Activated CD8-positive, alpha-beta memory T cell treated with anti-CD3 and anti-CD28 coated beads for 4 hours (primary cell): ENCODE results near the gene IFNL4.
"Not testable (repeated sequence)": the region's sequence is repeated elsewhere in the genome, so short reads cannot be mapped to it uniquely, and the experiment has no call there.

Source experiments
- DNase-seq, 2 donors: peaks; one replicate each; pipeline ENCODE4 v3.0.0-alpha.2; 2020; ENCODE audit warnings: low read depth in 2 of 2

Gene IFNL4

GRCh38 chr19:39257227-39257626, 8.6 kb upstream of the IFNL4 start:
- no peak for DNase-seq

- DNase-seq: no peak
These were observed 6.1 kb upstream of the IFNL4 start for GRCh38 chr19:39254531-39255345.

GRCh38 chr19:39253374-39254149, 4.9 kb upstream of the IFNL4 start:
- no peak for DNase-seq

DNA sequence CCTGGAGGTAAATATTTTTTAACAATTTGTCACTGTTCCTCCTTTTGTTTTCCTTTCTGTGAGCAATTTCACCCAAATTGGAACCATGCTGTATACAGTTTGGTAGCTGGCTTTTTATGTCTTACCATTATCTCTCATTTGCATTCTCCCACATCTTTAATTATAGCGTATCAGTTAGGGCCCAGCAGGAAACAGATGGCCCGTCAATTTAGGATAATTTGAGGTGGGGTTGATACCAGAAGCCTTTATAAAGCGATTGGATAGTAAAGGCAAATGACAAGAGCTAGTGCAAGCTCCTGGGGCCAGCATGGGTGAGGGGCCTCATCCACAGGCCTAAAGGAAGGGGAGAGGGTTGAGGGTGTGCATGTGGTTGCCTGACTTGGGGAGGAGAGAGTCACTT, 3.8 kb upstream of the IFNL4 start:
- no peak for DNase-seq

- DNase-seq: no peak
These were observed 3.2 kb upstream of the IFNL4 start for GRCh38 chr19:39251846-39252245.

DNA sequence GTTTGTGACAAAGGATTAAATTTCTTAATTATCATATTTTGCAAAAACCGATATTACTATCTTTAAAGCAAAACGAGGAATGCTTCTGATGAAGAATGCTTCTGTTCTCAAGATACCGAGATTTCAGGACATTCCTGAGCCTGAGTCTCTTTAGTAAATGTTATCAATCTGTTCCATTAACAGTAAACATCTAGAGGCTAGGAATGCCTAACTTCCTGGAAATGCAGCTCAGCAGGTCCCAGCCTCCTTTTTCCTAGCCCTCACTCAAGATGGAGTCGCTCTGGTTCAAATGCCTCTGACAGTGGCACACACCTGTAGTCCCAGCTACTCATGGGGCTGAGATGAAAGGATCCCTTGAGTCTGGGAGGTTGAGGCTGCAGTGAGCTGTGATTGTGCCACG, 2.4 kb upstream of the IFNL4 start:
- DNase-seq: no peak

- DNase-seq: no peak
These were observed 673 bp downstream of the IFNL4 start for GRCh38 chr19:39247701-39248664.

- DNase-seq: no peak
These were observed 1.5 kb downstream of the IFNL4 start for GRCh38 chr19:39246951-39247669.

GRCh38 chr19:39245166-39245565, 3.5 kb downstream of the IFNL4 start:
- DNase-seq: not testable (repeated sequence)

DNA sequence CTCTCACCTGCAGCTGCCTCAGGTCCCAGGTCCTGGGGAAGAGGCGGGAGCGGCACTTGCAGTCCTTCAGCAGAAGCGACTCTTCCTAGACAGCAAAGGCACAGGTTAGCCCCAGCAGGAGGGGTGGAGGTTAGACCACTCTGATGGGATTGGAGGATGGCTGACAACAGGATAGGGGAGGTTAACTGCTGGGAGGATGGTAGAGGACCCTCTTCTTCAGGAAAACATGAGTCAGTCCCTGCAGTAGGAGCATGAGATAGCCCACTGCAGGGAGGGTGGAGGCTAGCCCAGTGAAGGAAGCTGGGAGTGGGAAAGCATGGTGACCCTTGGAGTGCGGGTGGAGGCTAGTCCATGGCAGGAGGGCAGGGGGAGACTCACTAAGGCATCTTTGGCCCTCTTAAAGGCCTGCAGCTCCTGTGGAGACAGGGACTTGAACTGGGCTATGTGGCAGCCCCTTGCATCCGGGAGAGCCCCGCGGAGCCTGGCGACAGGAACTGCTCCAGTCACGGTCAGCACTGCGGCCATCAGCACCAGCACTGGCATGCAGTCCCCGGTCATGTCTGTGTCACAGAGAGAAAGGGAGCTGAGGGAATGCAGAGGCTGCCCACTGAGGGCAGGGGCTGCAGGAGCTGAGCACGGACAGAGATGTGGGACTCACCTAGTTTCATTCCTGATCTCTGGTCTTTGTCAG, 4.1 kb downstream of the IFNL4 start, which contains the start of gene IFNL3:
Gene IFNL3 (minus strand): TSS at position 597 of the 691 bp plus-strand sequence. CDS start 39 bp downstream, at position 558.
- not testable (repeated sequence) for DNase-seq

DNA sequence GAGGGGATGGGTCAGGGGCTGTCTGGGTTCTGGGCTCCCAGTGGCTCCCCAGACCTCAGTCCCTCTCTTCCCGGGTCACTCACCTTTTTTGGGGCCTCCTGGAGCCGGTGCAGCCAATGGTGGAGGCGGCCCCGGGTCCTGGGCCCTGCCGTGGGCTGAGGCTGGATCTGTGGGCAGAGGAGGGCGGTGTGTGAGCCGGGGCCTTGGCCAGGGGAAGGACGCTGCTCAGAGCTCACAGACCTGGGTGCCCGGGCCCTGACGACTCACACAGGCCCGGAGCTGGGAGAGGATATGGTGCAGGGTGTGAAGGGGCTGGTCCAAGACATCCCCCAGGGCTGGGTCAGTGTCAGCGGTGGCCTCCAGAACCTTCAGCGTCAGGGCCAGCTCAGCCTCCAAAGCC, 4.9 kb downstream of the IFNL4 start:
- DNase-seq: not testable (repeated sequence)

DNA sequence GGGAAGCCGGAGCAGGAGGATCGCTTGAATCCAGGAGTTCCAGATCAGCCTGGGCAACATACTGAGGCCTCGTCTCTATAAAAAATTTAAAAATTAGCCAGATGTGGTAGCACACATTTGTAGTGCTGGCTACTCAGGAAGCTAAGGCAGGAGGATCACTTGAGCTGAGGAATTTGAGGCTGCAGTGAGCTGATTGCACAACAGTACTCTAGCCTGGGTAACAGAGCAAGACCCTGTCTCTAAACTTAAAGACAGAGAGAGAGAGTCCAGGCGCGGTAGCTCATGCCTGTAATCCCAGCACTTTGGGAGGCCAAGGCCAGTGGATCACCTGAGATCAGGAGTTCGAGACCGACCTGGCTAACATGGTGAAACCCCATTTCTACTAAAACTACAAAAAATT, 8.2 kb downstream of the IFNL4 start:
- no peak for DNase-seq

- DNase-seq: no peak
These were observed 9.7 kb downstream of the IFNL4 start for GRCh38 chr19:39238944-39239343.

GRCh38 chr19:39238209-39238608, 10.4 kb downstream of the IFNL4 start:
- no peak for DNase-seq

DNA sequence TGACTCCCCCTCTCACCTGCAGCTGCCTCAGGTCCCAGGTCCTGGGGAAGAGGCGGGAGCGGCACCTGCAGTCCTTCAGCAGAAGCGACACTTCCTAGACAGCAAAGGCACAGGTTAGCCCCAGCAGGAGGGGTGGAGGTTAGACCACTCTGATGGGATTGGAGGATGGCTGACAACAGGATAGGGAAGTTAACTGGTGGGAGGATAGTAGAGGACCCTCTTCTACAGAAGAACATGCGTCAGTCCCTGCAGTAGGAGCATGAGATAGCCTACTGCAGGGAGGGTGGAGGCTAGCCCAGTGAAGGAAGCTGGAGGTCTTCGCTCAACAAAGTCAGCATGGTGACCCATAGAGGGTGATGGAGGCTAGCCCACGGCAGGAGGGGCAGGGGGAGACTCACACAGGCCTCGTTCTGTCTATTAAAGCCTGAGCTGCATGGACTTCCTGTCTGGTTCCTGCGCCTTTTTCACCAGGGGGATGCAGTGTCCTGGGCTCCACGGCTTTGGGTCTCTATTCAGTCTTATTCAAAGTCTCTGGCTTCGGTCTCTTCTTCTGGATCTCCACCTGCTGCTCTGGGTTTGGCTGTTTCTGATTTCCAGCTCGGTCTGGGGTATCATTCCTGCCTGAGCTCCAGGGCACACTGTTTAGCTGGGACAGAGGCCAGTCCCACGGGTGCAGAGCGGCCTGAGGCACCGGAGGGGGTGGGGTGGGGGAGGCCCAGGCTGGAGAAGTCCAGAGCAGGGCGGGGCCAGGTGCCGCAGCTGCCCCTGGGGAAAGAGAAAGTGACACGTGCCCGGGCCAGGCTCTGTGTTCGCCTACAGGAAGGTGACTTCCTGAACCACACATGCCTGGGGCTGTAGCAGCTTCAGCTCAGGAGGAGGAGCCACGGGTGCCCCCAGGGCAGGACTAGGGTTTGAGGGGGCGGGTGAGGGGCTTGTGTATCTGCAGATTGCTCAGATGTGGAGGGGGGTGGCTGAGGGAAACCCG, 11.2 kb downstream of the IFNL4 start:
- DNase-seq: peak in 1 of 2 donors; percentile 19

DNA sequence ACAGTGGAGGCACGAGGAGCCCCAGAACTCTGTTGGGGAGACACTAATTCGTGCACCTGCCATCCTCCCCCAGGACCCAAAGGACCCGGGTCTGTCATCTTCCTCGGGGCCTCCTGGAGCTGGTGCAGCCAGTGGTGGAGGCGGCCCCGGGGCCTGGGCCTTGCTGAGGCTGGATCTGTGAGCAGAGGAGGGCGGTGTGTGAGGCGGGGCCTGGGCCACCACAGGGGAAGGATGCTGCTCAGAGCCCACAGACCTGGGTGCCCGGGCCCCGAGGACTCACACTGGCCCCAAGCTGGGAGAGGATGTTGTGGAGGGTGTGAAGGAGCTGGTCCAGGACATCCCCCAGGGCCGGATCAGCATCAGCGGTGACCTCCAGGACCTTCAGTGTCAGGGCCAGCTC, 12.1 kb downstream of the IFNL4 start:
- DNase-seq: no peak

GRCh38 chr19:39232708-39233107, 15.9 kb downstream of the IFNL4 start:
- DNase-seq: no peak

DNA sequence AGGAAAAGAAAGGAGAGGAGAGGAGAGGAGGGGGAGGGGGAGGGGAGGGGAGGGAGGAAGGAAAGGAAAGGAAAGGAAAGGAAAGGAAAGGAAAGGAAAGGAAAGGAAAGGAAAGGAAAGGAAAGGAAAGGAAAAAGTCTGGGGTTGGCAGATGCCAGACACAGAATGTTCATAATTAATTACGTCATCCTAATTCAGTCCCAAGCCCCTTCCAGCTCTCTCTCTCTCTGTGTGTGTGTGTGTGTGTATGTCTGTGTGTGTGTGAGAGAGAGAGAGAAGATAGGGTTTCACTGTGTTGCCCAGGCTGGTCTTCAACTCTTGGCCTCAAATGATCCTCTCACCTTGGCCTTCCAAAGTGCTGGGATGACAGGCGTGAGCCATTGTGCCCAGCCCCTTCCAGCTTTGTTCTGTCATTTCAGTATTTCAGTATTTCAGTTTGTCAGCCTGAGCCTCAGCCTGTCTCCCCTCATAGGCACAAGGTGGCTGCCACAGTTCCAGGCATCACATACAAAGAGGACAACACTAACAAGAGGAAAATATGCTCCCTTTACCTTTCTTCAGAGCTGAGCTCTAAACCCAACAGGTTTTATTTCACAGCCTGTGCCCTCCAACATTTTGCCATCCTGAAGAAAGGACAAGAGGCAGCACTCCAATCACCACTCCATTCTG, 18.4 kb downstream of the IFNL4 start:
- DNase-seq: no peak

DNA sequence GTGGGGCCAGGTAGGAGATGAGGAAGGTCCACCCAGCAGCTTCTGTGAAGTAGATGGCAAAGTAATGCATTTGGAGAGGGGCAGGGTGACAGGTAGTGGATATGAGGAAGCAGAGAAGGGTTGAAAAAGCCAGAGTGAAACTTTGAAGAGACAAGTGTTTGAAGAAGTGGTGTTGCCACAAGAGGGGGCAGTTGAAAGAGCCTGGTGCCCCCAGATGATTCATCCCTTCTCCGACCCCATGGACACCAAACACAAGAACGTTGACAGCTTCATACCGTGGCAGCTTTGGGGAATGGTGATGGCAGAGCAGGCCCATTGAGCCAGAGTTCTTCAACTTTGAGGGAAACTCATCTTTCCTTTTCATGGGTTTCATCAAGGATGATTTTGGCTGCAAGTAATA, 23.7 kb downstream of the IFNL4 start:
- DNase-seq: no peak
